Smooth muscle cell (in vitro differentiated cells): ENCODE results near the gene HIBCH. TPM values are rescaled to one million over a fixed set of nuclear protein-coding genes. Genes with fewer than 3 reads are reported as not detected.

ENCODE experiments used
- DNase-seq: peaks from one replicate; lab custom pipeline; 2025; ENCODE audit not compliant: unreplicated experiment; lab: John Stamatoyannopoulos, UW
- H2AFZ ChIP-seq: fragments of 200-600 bp; sonication (generic); 2 replicates; pipeline ENCODE4 v1.6.0; 2016; ENCODE audit warnings: antibody characterized with exemption, low read depth, mild to moderate bottlenecking
- H3F3A ChIP-seq: fragments of 200-600 bp; sonication (generic); 2 replicates; pipeline ENCODE4 v1.6.0; 2017; ENCODE audit warnings: antibody characterized with exemption, low read depth
- H3K27ac ChIP-seq: fragments of 200-600 bp; sonication (generic); 2 replicates; pipeline ENCODE4 v1.5.1; 2016; ENCODE audit warnings: low read depth, mild to moderate bottlenecking
- H3K27me3 ChIP-seq: fragments of 200-600 bp; sonication (generic); 2 replicates; pipeline ENCODE4 v1.6.1; 2016; ENCODE audit warnings: low read depth, mild to moderate bottlenecking
- H3K36me3 ChIP-seq: fragments of 200-600 bp; sonication (generic); 2 replicates; pipeline ENCODE4 v1.5.1; 2016; ENCODE audit warnings: low read depth
- H3K4me1 ChIP-seq: fragments of 200-600 bp; sonication (generic); 2 replicates; pipeline ENCODE4 v1.5.1; 2016; ENCODE audit warnings: low read depth
- H3K4me2 ChIP-seq: fragments of 200-600 bp; sonication (generic); 2 replicates; pipeline ENCODE4 v1.6.0; 2016; ENCODE audit warnings: mild to moderate bottlenecking
- H3K4me3 ChIP-seq: fragments of 200-600 bp; sonication (generic); 2 replicates; pipeline ENCODE4 v1.5.1; 2016; ENCODE audit warnings: mild to moderate bottlenecking
- H3K79me2 ChIP-seq: fragments of 200-600 bp; sonication (generic); 2 replicates; pipeline ENCODE4 v1.6.0; 2016; ENCODE audit warnings: low read depth, mild to moderate bottlenecking
- H3K9ac ChIP-seq: fragments of 200-600 bp; sonication (generic); 2 replicates; pipeline ENCODE4 v1.6.0; 2016; ENCODE audit warnings: low read depth
- H3K9me3 ChIP-seq: fragments of 200-600 bp; sonication (generic); replicated peaks from 2 replicates; pipeline ENCODE4 v1.5.1; 2016; ENCODE audit warnings: low read depth
- H4K20me1 ChIP-seq: fragments of 200-600 bp; sonication (generic); 2 replicates; pipeline ENCODE4 v1.6.0; 2016; ENCODE audit warnings: low read depth
- CTCF ChIP-seq: fragments of 200-600 bp; sonication (generic); IDR thresholded peaks from 2 replicates; pipeline ENCODE4 v1.5.1; 2017; ENCODE audit warnings: borderline replicate concordance, mild to moderate bottlenecking, antibody characterized with exemption; ENCODE audit not compliant: insufficient read depth, poor library complexity, severe bottlenecking
- WGBS: methylation state at CpG from one replicate; pipeline ENCODE4 v1.1.7; 2016; ENCODE audit warnings: low lambda C conversion rate; 5-methylcytosine and 5-hydroxymethylcytosine counted together
- polyA plus RNA-seq: library from polyadenylated mRNA; unstranded; fragments of >200 nt; fragmentation: Nextera tagmentation; extraction: Ambion mirVana; gene quantifications from 2 replicates; pipeline ENCODE4 v1.2.1, GENCODE V29; 2016
- total RNA-seq: library from RNA; depleted of rRNA; stranded (reverse); fragments of >200 nt; gene quantifications from 2 replicates; pipeline ENCODE4 v1.2.3, GENCODE V29; 2014

HIBCH gene
- total and polyA plus RNA-seq, 2 experiments from 2014 or later = 16.6 to 18.1 TPM

GRCh38 chr2:190199109-190199508, 120.5 kb downstream of the HIBCH start:
- no peaks in the 10 kb centered on the region for H3K36me3 ChIP-seq
- WGBS = 98% methylated on average over 2 of the region's 2 CpGs
- no peaks in the 10 kb centered on the region for H3K4me1 ChIP-seq
- no peak overlapping the region for H3K4me2 ChIP-seq
- no peaks in the 10 kb centered on the region for H4K20me1 ChIP-seq
- no peak overlapping the region for H3K27ac ChIP-seq
- H3K9ac ChIP-seq = no peak overlapping the region
- no peaks in the 10 kb centered on the region for H3K79me2 ChIP-seq
- no peak for DNase-seq
- no peak for TF ChIP-seq CTCF
- no peaks in the 10 kb centered on the region for H3F3A ChIP-seq
- H3K4me3 ChIP-seq = no peak overlapping the region
- H3K9me3 ChIP-seq = no peaks in the 10 kb centered on the region
- H2AFZ ChIP-seq = no peak overlapping the region
- H3K27me3 ChIP-seq = no peaks in the 10 kb centered on the region

GRCh38 chr2:190197143-190197720, 122.4 kb downstream of the HIBCH start:
- no peaks in the 10 kb centered on the region for H3K27me3 ChIP-seq
- no peaks in the 10 kb centered on the region for H3K4me1 ChIP-seq
- no peak for DNase-seq

GRCh38 chr2:190190507-190191162, 129.0 kb downstream of the HIBCH start:
- WGBS = 64% methylated on average over 3 of the region's 3 CpGs
- H3K9ac ChIP-seq = no peak overlapping the region
- no peaks in the 10 kb centered on the region for H3F3A ChIP-seq
- H4K20me1 ChIP-seq = no peaks in the 10 kb centered on the region
- H3K4me2 ChIP-seq = no peak overlapping the region
- DNase-seq = no peak
- no peaks in the 10 kb centered on the region for H3K79me2 ChIP-seq
- H2AFZ ChIP-seq = no peak overlapping the region
- TF ChIP-seq CTCF = no peak
- no peaks in the 10 kb centered on the region for H3K4me1 ChIP-seq
- H3K36me3 ChIP-seq = no peaks in the 10 kb centered on the region
- H3K27me3 ChIP-seq = no peaks in the 10 kb centered on the region
- no peaks in the 10 kb centered on the region for H3K9me3 ChIP-seq
- no peak overlapping the region for H3K4me3 ChIP-seq
- H3K27ac ChIP-seq = no peak overlapping the region

More at GRCh38 chr2:190197143-190197720, 122.4 kb downstream of the HIBCH start:
- Histone ChIP-seq H3K27ac (no peak overlapping the region), H4K20me1 (no peaks in the 10 kb centered on the region), H2AFZ (no peak overlapping the region), H3K79me2 (no peaks in the 10 kb centered on the region), H3K4me2 (no peak overlapping the region), H3K9ac (no peak overlapping the region), H3K9me3 (no peaks in the 10 kb centered on the region), H3F3A (no peaks in the 10 kb centered on the region), H3K4me3 (no peak overlapping the region), H3K36me3 (no peaks in the 10 kb centered on the region)
- 87% methylated on average over 5 of the region's 5 CpGs for WGBS
- no peak for TF ChIP-seq CTCF

GRCh38 chr2:190188289-190188688, 131.3 kb downstream of the HIBCH start:
- Histone ChIP-seq H2AFZ (no peak overlapping the region), H3F3A (no peaks in the 10 kb centered on the region), H3K4me2 (no peak overlapping the region), H3K27ac (no peak overlapping the region), H3K4me3 (no peak overlapping the region), H3K9ac (no peak overlapping the region), H3K27me3 (no peaks in the 10 kb centered on the region), H3K9me3 (no peaks in the 10 kb centered on the region), H3K4me1 (no peaks in the 10 kb centered on the region), H3K79me2 (no peaks in the 10 kb centered on the region), H3K36me3 (no peaks in the 10 kb centered on the region), H4K20me1 (no peaks in the 10 kb centered on the region)
- no peak for TF ChIP-seq CTCF
- 95% methylated on average over 1 of the region's 1 CpG for WGBS
- DNase-seq = no peak
